Liver (tissue), 6 donors: ENCODE results near the gene THEMIS. TPM values are rescaled to one million over a fixed set of nuclear protein-coding genes. Genes with fewer than 3 reads are reported as not detected.

Experiments used
- FOXA2 ChIP-seq: IDR thresholded peaks from 2 replicates; pipeline ENCODE4 v1.6.1; 2016; ENCODE audit warnings: antibody characterized with exemption
- polyA plus RNA-seq, 2 donors: library from polyadenylated mRNA; stranded (reverse) in 1 of 2; unstranded in 1 of 2; fragments of 200-250 nt in 1 of 2; fragments of >200 nt in 1 of 2; fragmentation: Nextera tagmentation in 1 of 2; extraction: Ambion mirVana in 1 of 2; gene quantifications; one replicate each; pipeline versions ENCODE4 v1.2.1 to v1.2.3, GENCODE V29; 2013 to 2015
- small RNA-seq: library from RNA; depleted of rRNA; stranded (forward); fragments of <200 nt; gene quantifications from one replicate; pipeline ENCODE3, GENCODE V24; 2014
- total RNA-seq, 2 donors: library from RNA; depleted of rRNA; stranded (reverse); fragments of >200 nt; gene quantifications; one replicate each; pipeline ENCODE4 v1.2.3, GENCODE V29; 2014
- TF ChIP-seq, protein P1 (sequence below): IDR thresholded peaks from 2 replicates; pipeline ENCODE4 v1.6.1; 2016; ENCODE audit warnings: antibody characterized with exemption
- donor health status: healthy.
- donor health status: healthy.
- donor health status: healthy.

The THEMIS gene
- total and polyA plus RNA-seq, 4 donors, result 0.05 to 0.59 (median 0.21) TPM

DNA sequence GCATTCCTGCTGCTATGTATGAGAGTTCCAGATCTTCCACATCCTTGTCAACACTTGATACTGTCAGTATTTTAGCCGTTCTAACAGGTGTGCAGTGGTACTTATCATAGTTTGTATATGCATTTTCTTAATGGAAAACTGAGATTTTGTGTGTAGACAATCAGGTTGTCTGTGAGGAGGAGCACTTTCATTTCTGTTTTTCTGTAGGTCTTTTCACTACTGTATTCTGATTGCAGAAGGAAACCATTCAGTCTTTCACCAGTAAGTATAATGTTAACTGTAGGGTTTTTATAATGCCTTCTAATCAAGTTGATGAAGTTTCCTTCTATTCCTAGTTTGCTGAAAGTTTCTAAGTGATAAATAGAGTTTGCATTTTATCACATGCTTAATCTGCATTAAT lies 216.4 kb downstream of the THEMIS start (continued):
- TF ChIP-seq, protein P1, sequence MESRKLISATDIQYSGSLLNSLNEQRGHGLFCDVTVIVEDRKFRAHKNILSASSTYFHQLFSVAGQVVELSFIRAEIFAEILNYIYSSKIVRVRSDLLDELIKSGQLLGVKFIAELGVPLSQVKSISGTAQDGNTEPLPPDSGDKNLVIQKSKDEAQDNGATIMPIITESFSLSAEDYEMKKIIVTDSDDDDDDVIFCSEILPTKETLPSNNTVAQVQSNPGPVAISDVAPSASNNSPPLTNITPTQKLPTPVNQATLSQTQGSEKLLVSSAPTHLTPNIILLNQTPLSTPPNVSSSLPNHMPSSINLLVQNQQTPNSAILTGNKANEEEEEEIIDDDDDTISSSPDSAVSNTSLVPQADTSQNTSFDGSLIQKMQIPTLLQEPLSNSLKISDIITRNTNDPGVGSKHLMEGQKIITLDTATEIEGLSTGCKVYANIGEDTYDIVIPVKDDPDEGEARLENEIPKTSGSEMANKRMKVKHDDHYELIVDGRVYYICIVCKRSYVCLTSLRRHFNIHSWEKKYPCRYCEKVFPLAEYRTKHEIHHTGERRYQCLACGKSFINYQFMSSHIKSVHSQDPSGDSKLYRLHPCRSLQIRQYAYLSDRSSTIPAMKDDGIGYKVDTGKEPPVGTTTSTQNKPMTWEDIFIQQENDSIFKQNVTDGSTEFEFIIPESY, result no peak
- no peak for TF ChIP-seq FOXA2

Small RNAs within 50 kb of the gene (small RNA-seq; reads per million reads assigned to genes)
- gene MRPS17P5, result not detected
